ENCODE results near the gene UBE3A. TPM values are rescaled to one million over a fixed set of nuclear protein-coding genes. Genes with fewer than 3 reads are reported as not detected.

UBE3A gene
- total and polyA plus RNA-seq, 9 of the 15 experiments (the other 6 are each of a cell fraction or from before 2014, with no cell fraction given), result 29.3 to 103 (median 60.2) TPM

- Histone ChIP-seq H3K9ac (ENCODE audit: insufficient read depth in 1 of 2, low read depth in 2 of 2, low read length in 2 of 2) (no peak overlapping the region), H3K9me3 (replicated peaks; ENCODE audit: control insufficient read depth, insufficient read depth, low read depth, low read length) (no peaks in the 10 kb centered on the region), H2AFZ (ENCODE audit: low read depth, low read length) (no peak overlapping the region), H3K79me2 (ENCODE audit: control insufficient read depth, insufficient read depth, low read length) (peaks cover 51% of the 10 kb centered on the region), H3K27me3 (ENCODE audit: control insufficient read depth in 2 of 2, insufficient read depth in 2 of 2, low read length in 2 of 2) (no peaks in the 10 kb centered on the region), H3K36me3 (ENCODE audit: control insufficient read depth, insufficient read depth, low read length) (peaks cover 51% of the 10 kb centered on the region), H3K4me1 (replicated peaks in 1 of 2; ENCODE audit: control insufficient read depth in 2 of 2, insufficient read depth in 2 of 2, low read length in 2 of 2) (no peaks in the 10 kb centered on the region; a peak in 1 of 5 replicates), H3K27ac (ENCODE audit: extremely low read depth, low read depth, low read length) (no peak overlapping the region), H3K4me2 (ENCODE audit: insufficient read depth, low read length) (no peak overlapping the region), H3K4me3 (no peak overlapping the region), H4K20me1 (replicated peaks; ENCODE audit: control insufficient read depth, insufficient read depth, low read length) (no peaks in the 10 kb centered on the region; the same call in 1 of the 2 replicates), H3K9me1 (ENCODE audit: control insufficient read depth, insufficient read depth, low read length) (no peaks in the 10 kb centered on the region)
- FAIRE-seq (no peak), ATAC-seq (no peak), DNase-seq (ENCODE audit: extremely low read depth in 1 of 4, low spot score in 3 of 4) (no peak)
- POLR2A ChIA-PET, result no interaction called here
- CTCF ChIA-PET (ENCODE audit: low intra/inter-chr PET ratio), result no interaction called here
- 100% methylated on average over 1 of the region's 1 CpG for WGBS (ENCODE audit: insufficient coverage, low coverage, missing lambda C conversion rate)
- intact Hi-C loops (cut with micrococcal nuclease) (loop anchor here (5.0 kb wide), 1 partner anchor 75 kb away; the partner anchor contains the start of gene UBE3A), in situ Hi-C loops (cut with MboI) (no loop called here)
- BruUV-seq (replicated peaks), result no TSS peak
- TF ChIP-seq ZNF140 (CRISPR knock-in tag; IDR thresholded peaks at IDR 0.05) (no peak), AFF1 (IDR thresholded peaks at IDR 0.05; ENCODE audit: low read depth in 1 of 2, partially characterized antibody in 2 of 2) (no peak), NFRKB (IDR thresholded peaks at IDR 0.05; ENCODE audit: low read depth) (no peak), NELFE (IDR thresholded peaks at IDR 0.05; ENCODE audit: insufficient read depth, insufficient read length) (no peak), FOXK1 (CRISPR knock-in tag; IDR thresholded peaks at IDR 0.05; ENCODE audit: borderline replicate concordance) (no peak), SREBF2 (CRISPR knock-in tag; IDR thresholded peaks at IDR 0.05) (no peak), KAT8 (IDR thresholded peaks at IDR 0.05; ENCODE audit: low read depth) (no peak), ZBTB8A (IDR thresholded peaks at IDR 0.05; ENCODE audit: partially characterized antibody) (no peak), GTF2E2 (tag; IDR thresholded peaks at IDR 0.05) (no peak), HMGXB4 (CRISPR knock-in tag; IDR thresholded peaks at IDR 0.05) (no peak), ZNF551 (CRISPR knock-in tag; IDR thresholded peaks at IDR 0.05) (no peak), ZNF384 (IDR thresholded peaks at IDR 0.05; ENCODE audit: low read depth, low read length) (no peak), CSDE1 (IDR thresholded peaks at IDR 0.05) (no peak), NR4A1 (CRISPR knock-in tag; IDR thresholded peaks at IDR 0.05) (no peak), NR4A1 (tag; IDR thresholded peaks at IDR 0.05) (no peak), TRIM24 (IDR thresholded peaks at IDR 0.05) (no peak), DIDO1 (tag; IDR thresholded peaks at IDR 0.05; ENCODE audit: low read depth) (no peak)
Measured at GRCh38 chr15:25362545-25362944, 76.3 kb downstream of the UBE3A start.
